Neural cell (in vitro differentiated cells): ENCODE measurements around the gene LRMDA.

Experiments used
- EP300 ChIP-seq: fragments of 450-650 bp; conservative IDR thresholded peaks from 2 replicates; pipeline ENCODE4 v1.6.1; 2014; ENCODE audit warnings: antibody characterized with exemption, mild to moderate bottlenecking, moderate library complexity; ENCODE audit not compliant: poor library complexity, severe bottlenecking
- EZH2 ChIP-seq: fragments of 200-600, 300-800 bp; shearing (Covaris generic), sonication (generic); IDR thresholded peaks from 2 replicates; pipeline ENCODE4 v1.6.1; 2014; ENCODE audit warnings: antibody characterized with exemption, low read length, borderline replicate concordance, mild to moderate bottlenecking; ENCODE audit not compliant: insufficient read depth, poor library complexity, severe bottlenecking
- MXI1 ChIP-seq: fragments of 450-650 bp; conservative IDR thresholded peaks from 2 replicates; pipeline ENCODE4 v1.6.1; 2014; ENCODE audit warnings: antibody characterized with exemption, mild to moderate bottlenecking; ENCODE audit not compliant: poor library complexity, severe bottlenecking
- POLR2AphosphoS5 ChIP-seq: IDR thresholded peaks from 2 replicates; pipeline ENCODE4 v1.6.1; 2012
- RAD21 ChIP-seq: fragments of 450-650 bp; conservative IDR thresholded peaks from 2 replicates; pipeline ENCODE4 v1.6.1; 2014; ENCODE audit warnings: antibody characterized with exemption, mild to moderate bottlenecking, moderate library complexity
- SMC3 ChIP-seq: fragments of 450-650 bp; conservative IDR thresholded peaks from 2 replicates; pipeline ENCODE4 v1.6.1; 2014; ENCODE audit warnings: antibody characterized with exemption, mild to moderate bottlenecking, moderate library complexity; ENCODE audit not compliant: poor library complexity
- TAF1 ChIP-seq: IDR thresholded peaks from 2 replicates; pipeline ENCODE4 v1.6.1; 2012; ENCODE audit warnings: low read depth
- TF ChIP-seq, protein P1 (sequence below): fragments of 450-650 bp; IDR thresholded peaks from 2 replicates; pipeline ENCODE4 v1.5.1; 2014; ENCODE audit warnings: antibody characterized with exemption, mild to moderate bottlenecking, moderate library complexity; ENCODE audit not compliant: poor library complexity, severe bottlenecking
- TF ChIP-seq, protein P2 (sequence below): IDR thresholded peaks from 2 replicates; pipeline ENCODE4 v1.6.1; 2012; ENCODE audit warnings: borderline replicate concordance

DNA sequence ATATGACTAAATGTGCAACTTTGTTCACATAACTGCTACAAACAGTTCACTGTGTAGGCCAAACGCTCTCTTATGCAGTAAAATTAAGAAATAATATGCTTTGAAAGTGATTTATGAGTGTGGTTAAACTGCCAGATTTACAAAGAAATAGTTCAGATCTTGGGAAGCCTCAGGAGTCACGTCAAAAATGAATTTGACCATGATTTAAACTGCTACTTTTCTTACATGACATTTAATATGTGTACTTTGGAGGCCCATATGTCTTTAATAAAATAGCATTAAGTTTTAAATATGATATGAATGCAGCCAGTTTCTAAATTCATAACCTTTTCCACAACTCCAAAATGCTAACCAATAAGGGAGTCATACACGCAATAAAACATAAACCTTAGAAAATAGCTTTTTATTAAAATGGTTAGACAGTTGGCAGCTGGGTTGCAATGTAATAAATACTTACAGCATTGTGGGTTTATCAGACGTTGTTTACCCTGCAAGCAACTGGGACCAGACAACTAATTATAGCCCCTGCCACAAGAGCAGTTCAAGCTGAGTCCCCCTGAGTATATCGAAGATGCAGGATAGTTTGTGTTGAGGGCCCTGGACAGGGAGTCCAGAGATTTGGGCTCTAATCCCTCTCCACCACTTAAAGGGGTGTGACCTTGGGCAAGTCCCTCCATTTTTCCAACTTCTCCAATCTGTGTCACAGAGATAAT is 640.4 kb downstream of the LRMDA start:
- TF ChIP-seq MXI1, result no peak
- TF ChIP-seq POLR2AphosphoS5, result no peak
- TF ChIP-seq, protein P1, sequence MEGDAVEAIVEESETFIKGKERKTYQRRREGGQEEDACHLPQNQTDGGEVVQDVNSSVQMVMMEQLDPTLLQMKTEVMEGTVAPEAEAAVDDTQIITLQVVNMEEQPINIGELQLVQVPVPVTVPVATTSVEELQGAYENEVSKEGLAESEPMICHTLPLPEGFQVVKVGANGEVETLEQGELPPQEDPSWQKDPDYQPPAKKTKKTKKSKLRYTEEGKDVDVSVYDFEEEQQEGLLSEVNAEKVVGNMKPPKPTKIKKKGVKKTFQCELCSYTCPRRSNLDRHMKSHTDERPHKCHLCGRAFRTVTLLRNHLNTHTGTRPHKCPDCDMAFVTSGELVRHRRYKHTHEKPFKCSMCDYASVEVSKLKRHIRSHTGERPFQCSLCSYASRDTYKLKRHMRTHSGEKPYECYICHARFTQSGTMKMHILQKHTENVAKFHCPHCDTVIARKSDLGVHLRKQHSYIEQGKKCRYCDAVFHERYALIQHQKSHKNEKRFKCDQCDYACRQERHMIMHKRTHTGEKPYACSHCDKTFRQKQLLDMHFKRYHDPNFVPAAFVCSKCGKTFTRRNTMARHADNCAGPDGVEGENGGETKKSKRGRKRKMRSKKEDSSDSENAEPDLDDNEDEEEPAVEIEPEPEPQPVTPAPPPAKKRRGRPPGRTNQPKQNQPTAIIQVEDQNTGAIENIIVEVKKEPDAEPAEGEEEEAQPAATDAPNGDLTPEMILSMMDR, result no peak
- no peak for TF ChIP-seq SMC3
- TF ChIP-seq EP300, result no peak
- TF ChIP-seq RAD21, result no peak
- TF ChIP-seq TAF1, result no peak
- TF ChIP-seq EZH2, result no peak
- TF ChIP-seq, protein P2, sequence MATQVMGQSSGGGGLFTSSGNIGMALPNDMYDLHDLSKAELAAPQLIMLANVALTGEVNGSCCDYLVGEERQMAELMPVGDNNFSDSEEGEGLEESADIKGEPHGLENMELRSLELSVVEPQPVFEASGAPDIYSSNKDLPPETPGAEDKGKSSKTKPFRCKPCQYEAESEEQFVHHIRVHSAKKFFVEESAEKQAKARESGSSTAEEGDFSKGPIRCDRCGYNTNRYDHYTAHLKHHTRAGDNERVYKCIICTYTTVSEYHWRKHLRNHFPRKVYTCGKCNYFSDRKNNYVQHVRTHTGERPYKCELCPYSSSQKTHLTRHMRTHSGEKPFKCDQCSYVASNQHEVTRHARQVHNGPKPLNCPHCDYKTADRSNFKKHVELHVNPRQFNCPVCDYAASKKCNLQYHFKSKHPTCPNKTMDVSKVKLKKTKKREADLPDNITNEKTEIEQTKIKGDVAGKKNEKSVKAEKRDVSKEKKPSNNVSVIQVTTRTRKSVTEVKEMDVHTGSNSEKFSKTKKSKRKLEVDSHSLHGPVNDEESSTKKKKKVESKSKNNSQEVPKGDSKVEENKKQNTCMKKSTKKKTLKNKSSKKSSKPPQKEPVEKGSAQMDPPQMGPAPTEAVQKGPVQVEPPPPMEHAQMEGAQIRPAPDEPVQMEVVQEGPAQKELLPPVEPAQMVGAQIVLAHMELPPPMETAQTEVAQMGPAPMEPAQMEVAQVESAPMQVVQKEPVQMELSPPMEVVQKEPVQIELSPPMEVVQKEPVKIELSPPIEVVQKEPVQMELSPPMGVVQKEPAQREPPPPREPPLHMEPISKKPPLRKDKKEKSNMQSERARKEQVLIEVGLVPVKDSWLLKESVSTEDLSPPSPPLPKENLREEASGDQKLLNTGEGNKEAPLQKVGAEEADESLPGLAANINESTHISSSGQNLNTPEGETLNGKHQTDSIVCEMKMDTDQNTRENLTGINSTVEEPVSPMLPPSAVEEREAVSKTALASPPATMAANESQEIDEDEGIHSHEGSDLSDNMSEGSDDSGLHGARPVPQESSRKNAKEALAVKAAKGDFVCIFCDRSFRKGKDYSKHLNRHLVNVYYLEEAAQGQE, result no peak
